Stimulated activated CD8-positive, alpha-beta memory T cell treated with anti-CD3 and anti-CD28 coated beads, Interleukin-15, amount 100 ng/mL, for 1 hour (primary cell): ENCODE measurements around the gene REEP5.

Source experiments
- DNase-seq: peaks from one replicate; pipeline ENCODE4 v3.0.0-alpha.2; 2020; ENCODE audit warnings: low read depth

Gene REEP5

GRCh38 chr5:112833971-112834370 is 88.1 kb downstream of the REEP5 start:
- DNase-seq: no peak

DNA sequence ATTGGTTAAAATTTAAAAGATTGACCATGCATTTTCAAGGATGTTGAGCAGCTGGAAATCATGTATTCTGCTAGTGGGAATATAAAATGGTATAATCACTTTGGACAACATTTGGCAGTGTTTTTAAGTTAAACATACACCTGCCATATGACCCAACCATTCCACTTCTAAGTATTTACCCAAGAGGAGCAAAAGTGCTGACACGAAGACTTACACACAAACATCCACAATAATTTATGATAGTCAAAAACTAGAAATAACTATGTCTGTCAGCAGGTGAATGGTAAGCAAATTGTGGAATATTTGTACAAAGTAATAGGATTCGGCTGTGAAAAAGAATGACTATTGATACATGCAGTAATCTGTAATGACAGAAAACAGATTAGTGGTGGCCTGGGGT is 91.6 kb downstream of the REEP5 start:
- no peak for DNase-seq
